Measurements from ENCODE around the gene RAB15. TPM values are rescaled to one million over a fixed set of nuclear protein-coding genes. Genes with fewer than 3 reads are reported as not detected.

Gene RAB15
- total and polyA plus RNA-seq, 9 of the 15 experiments (the other 6 are each of a cell fraction or from before 2014, with no cell fraction given), result 0.09 to 0.30 (median 0.16) TPM; not detected in 2

GRCh38 chr14:64998455-64998931 is 26.4 kb upstream of the RAB15 start (continued):
- TF ChIP-seq KLF6 (CRISPR knock-in tag; IDR thresholded peaks at IDR 0.05; ENCODE audit: borderline replicate concordance), result peak; percentile 87; the same call in 1 of the 2 replicates
- no peak for TF ChIP-seq KLF16 (IDR thresholded peaks at IDR 0.05)
- TF ChIP-seq NUFIP1 (IDR thresholded peaks at IDR 0.05; ENCODE audit: partially characterized antibody), result no peak
- TF ChIP-seq TAL1 (IDR thresholded peaks at IDR 0.05), result no peak; the same call in 1 of the 2 replicates
- no peak for TF ChIP-seq PHF20 (IDR thresholded peaks at IDR 0.05; ENCODE audit: partially characterized antibody)
- no peak for TF ChIP-seq MEF2A (IDR thresholded peaks at IDR 0.05; ENCODE audit: control insufficient read depth, low read depth, low read length)
- TF ChIP-seq HBP1 (CRISPR knock-in tag; IDR thresholded peaks at IDR 0.05), result no peak
- TF ChIP-seq ETV6 (IDR thresholded peaks at IDR 0.05; ENCODE audit: borderline replicate concordance in 1 of 2, low read depth in 2 of 2, low read length in 1 of 2), result no peak
- TF ChIP-seq ETV6 (CRISPR knock-in tag; IDR thresholded peaks at IDR 0.05; ENCODE audit: borderline replicate concordance), result no peak
- TF ChIP-seq ETS1 (conservative IDR thresholded peaks at IDR 0.05; ENCODE audit: control insufficient read depth, low read depth, low read length), result no peak
- no peak for TF ChIP-seq TBP (optimal IDR thresholded peaks at IDR 0.05; ENCODE audit: low read depth, low read length)
- TF ChIP-seq ZNF707 (CRISPR knock-in tag; conservative IDR thresholded peaks at IDR 0.05), result no peak
- no peak for TF ChIP-seq BCOR (IDR thresholded peaks at IDR 0.05)
- TF ChIP-seq ZBTB33 (CRISPR knock-in tag; IDR thresholded peaks at IDR 0.05), result no peak
- peak in 1 of 2 experiments; percentile 70; a peak in 2 of 4 replicates for TF ChIP-seq ZNF639 (CRISPR knock-in tag; conservative IDR thresholded peaks at IDR 0.05 in 1 of 2, IDR thresholded peaks at IDR 0.05 in 1 of 2)
- peak; percentile 53 for TF ChIP-seq MAFG (tag; conservative IDR thresholded peaks at IDR 0.05)
- no peak for TF ChIP-seq CREB5 (CRISPR knock-in tag; IDR thresholded peaks at IDR 0.05)
- no peak for TF ChIP-seq RBM22 (IDR thresholded peaks at IDR 0.05; ENCODE audit: low read depth, low read length, poor library complexity, severe bottlenecking)
- no peak for TF ChIP-seq ATF7 (IDR thresholded peaks at IDR 0.05)
- no peak for TF ChIP-seq SRF (CRISPR knock-in tag; IDR thresholded peaks at IDR 0.05)
- TF ChIP-seq ZNF766 (CRISPR knock-in tag; conservative IDR thresholded peaks at IDR 0.05), result peak; percentile 63; the same call in 1 of the 2 replicates
- peak; percentile 71 for TF ChIP-seq DDX20 (tag; IDR thresholded peaks at IDR 0.05; ENCODE audit: low read depth)
